ENCODE data around the gene DHX30.
A peak's percentile ranks its signal among the peaks of the same experiment; 100 is the strongest.
"Not testable (repeated sequence)": the region's sequence is repeated elsewhere in the genome, so short reads cannot be mapped to it uniquely, and the experiment has no call there.

DHX30 gene, protein sequence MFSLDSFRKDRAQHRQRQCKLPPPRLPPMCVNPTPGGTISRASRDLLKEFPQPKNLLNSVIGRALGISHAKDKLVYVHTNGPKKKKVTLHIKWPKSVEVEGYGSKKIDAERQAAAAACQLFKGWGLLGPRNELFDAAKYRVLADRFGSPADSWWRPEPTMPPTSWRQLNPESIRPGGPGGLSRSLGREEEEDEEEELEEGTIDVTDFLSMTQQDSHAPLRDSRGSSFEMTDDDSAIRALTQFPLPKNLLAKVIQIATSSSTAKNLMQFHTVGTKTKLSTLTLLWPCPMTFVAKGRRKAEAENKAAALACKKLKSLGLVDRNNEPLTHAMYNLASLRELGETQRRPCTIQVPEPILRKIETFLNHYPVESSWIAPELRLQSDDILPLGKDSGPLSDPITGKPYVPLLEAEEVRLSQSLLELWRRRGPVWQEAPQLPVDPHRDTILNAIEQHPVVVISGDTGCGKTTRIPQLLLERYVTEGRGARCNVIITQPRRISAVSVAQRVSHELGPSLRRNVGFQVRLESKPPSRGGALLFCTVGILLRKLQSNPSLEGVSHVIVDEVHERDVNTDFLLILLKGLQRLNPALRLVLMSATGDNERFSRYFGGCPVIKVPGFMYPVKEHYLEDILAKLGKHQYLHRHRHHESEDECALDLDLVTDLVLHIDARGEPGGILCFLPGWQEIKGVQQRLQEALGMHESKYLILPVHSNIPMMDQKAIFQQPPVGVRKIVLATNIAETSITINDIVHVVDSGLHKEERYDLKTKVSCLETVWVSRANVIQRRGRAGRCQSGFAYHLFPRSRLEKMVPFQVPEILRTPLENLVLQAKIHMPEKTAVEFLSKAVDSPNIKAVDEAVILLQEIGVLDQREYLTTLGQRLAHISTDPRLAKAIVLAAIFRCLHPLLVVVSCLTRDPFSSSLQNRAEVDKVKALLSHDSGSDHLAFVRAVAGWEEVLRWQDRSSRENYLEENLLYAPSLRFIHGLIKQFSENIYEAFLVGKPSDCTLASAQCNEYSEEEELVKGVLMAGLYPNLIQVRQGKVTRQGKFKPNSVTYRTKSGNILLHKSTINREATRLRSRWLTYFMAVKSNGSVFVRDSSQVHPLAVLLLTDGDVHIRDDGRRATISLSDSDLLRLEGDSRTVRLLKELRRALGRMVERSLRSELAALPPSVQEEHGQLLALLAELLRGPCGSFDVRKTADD

DNA sequence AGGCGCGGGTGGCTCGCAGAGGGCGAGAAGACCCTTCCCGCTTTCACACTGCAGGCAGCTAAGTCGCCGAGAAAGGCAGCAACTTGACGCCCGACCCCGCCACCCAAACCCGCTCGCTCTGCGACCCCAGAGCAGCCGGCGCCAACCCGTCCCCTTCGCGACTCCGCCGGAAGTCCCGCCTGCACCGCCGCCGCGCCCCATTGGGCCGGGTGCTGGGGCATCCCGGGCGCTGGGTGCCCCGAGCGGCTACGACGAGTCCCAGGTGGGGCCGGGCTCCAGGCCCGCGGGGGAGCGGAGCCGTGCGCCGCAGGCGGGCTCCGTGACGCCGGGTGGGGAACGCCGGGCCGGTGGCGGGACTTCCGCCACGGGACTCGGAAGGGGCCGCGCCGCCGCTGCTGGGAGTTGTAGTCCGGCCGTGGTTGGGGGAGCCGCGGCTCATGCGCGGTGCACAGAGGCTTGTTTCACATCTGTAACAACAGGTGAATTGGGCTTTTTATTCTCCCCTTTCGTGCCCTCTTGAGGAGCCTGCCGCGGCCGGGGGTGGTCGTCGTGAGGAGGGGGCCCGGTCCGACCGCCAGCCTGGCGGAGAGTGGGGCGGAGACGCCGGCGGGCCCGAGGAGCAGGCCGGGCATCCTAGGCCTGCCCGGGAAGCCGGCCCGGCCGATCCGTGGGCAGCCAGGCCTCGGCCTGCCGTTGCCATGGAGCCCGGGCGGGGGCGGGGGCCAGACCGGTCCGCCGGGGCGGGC is at the start of gene DHX30:
TSS of gene DHX30 (plus strand) at position 405 of the 746 bp plus-strand sequence. CDS start 7,546 bp downstream, outside the sequence.
- peak; percentile 85 for DNase-seq (ENCODE audit: low spot score)

DNA sequence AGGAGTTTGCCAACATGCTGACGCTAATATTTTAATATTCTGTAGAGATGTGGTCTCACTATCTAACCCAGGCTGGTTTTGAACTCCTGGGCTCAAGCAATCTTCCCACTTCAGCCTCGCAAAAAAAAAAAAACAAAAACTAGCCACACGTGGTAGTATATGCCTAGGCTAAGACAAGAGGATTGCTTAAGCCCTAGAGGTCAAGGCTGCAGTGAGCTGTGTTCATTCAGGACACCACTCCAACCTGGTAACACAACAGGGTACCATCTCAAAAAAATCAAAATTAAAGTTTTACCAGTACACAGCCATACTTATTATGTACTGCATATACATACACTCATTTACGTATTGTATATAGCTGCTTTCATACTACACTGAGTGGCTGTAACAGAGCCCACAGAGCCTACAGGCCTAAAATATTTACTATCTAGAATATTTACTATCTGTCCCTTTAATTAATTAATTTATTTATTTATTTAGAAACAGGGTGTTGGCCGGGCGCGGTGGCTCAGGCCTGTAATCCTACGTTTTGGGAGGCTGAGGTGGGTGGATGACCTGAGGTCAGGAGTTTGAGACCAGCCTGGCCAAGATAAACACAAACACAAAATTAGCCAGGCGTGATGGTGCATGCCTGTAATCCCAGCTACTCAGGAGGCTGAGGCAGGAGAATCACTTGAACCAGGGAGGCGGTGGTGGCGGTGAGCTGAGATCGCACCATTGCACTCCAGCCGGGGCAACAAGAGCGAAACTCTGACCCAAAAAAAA is 44.5 kb upstream of the DHX30 start:
- DNase-seq (ENCODE audit: low spot score): no peak

DNA sequence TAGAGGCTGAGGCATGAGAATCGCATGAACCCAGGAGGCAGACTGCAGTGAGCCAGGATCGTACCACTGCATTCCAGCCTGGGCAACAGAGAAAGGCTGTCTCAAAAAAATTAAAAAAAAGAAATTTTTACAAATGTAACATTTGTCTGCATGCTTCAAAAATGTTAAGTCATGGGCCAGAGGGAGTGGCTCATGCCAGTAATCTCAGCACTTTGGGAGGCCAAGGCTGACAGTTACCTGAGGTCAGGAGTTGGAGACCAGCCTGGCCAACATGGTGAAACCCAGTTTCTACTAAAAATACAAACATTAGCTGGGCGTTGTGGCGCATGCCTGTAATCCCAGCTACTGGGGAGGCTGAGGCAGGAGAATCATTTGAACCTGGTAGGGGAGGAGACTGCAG is 42.7 kb upstream of the DHX30 start:
- not testable (repeated sequence) for DNase-seq (ENCODE audit: low spot score)

DNA sequence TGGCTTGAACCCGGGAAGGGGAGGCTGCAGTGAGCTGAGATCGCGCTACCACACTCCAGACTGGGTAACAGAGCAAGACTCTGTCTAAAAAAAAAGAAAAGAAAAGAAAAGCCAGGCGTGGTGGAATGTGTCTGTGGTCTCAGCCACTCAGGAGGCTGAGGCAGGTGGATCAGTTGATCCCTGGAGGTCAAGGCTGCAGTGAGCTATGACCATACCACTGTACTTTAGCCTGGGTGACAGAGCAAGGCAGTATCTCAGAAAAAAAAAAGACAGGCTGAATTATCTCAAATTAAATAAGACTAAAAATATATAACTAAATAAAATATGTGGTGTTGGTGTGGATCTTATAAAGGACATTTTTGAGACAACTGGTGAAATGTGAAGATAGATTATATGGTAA is 41.9 kb upstream of the DHX30 start:
- DNase-seq (ENCODE audit: low spot score): no peak

- DNase-seq (ENCODE audit: low spot score): no peak
Observed at GRCh38 chr3:47762233-47762632, 40.7 kb upstream of the DHX30 start.

GRCh38 chr3:47766186-47766585 is 36.8 kb upstream of the DHX30 start:
- DNase-seq (ENCODE audit: low spot score): no peak

- DNase-seq (ENCODE audit: low spot score): no peak
Observed at GRCh38 chr3:47772047-47772446, 30.9 kb upstream of the DHX30 start.

- no peak for DNase-seq (ENCODE audit: low spot score)
Observed at GRCh38 chr3:47772788-47773187, 30.1 kb upstream of the DHX30 start.

- DNase-seq (ENCODE audit: low spot score): no peak
Observed at GRCh38 chr3:47778746-47779145, 24.2 kb upstream of the DHX30 start.

GRCh38 chr3:47780741-47781684 is 21.9 kb upstream of the DHX30 start:
- peak; percentile 43 for DNase-seq (ENCODE audit: low spot score)

DNA sequence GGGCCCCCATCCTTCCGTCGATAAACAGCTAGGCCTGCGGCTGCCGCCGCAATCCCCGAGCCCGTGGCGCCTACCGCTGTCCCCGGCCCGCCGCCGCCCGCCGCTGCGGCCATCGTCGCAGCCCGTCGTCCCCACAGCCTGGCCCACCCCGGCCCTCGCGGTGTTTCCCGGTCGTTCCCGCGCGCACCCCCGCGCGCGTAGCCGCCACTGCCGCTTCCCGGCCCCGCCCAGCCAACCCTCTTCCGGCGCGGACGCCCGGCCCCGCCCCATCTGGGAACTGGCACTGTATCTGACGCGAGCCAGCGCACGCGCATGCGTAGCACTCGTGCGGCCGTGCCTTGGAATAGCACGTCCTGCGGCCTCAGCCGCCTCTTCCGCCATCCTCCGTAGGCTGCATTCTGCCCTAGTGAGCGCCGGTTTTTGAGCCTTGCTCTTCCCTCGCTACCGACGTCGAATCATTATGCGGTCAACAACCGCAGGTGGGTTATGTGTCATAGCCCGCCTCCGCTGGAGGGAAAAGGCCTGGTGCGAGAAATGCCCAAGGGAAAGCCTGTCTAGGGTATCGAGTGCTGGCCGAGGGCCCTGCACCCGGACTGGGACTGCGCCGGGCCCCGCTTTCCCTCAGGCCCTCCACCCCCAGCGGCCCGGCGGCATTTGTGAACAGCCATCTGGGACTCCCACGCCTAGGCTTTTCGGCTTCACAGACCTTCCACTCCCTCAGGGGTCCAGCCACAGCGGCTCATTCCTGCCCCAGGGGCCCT is 21.1 kb upstream of the DHX30 start, which contains the start of gene SMARCC1:
TSS of gene SMARCC1 (minus strand) at position 209 of the 761 bp plus-strand sequence. CDS start at position 113, 96 bp downstream.
- DNase-seq (ENCODE audit: low spot score): peak; percentile 96

GRCh38 chr3:47782446-47783308 is 20.3 kb upstream of the DHX30 start:
- DNase-seq (ENCODE audit: low spot score): no peak

- DNase-seq (ENCODE audit: low spot score): no peak
Observed at GRCh38 chr3:47783673-47784072, 19.3 kb upstream of the DHX30 start.

DNA sequence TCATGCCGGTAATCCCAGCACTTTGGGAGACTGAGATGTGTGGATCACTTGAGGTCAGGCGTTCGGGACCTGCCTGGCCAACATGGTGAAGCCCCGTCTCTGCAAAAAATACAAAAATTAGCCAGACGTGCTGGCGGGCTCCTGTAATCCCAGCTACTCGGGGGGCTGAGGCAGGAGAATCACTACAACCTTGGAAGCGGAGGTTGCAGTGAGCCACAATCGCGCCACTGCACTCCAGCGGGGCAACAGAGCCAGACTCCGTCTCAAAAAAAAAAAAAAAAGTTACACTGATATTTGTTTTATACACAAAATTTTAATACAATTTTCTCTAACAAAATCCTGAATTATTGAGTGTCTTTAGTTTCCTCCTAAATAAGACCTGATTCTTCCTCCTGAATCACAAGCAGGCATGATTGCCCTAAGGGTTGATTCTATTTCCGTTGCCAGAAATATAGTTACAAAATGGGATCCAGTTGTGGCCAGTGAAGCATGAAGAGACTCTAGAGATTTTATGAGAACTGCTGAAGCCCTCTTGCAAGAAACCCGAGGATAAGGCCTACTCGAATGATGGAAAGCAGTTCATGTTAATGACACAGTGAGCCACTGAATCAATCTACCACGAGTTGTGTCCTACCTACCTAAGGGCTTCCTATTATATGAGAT is 11.6 kb upstream of the DHX30 start:
- no peak for DNase-seq (ENCODE audit: low spot score)

- no peak for DNase-seq (ENCODE audit: low spot score)
Observed at GRCh38 chr3:47792699-47793098, 10.2 kb upstream of the DHX30 start.

- no peak for DNase-seq (ENCODE audit: low spot score)
Observed at GRCh38 chr3:47794544-47794943, 8.4 kb upstream of the DHX30 start.

GRCh38 chr3:47799733-47800132 is 3.2 kb upstream of the DHX30 start:
- DNase-seq (ENCODE audit: low spot score): no peak

Data from CD4-positive, alpha-beta T cell treated with Interleukin-2 at 100 ng/mL for 4 hours (primary cell).